Measurements from ENCODE around the gene NFATC2.

The NFATC2 gene

GRCh38 chr20:51388756-51389542 is 153.6 kb downstream of the NFATC2 start:
- TF ChIP-seq BHLHE40 (IDR thresholded peaks at IDR 0.05; ENCODE audit: borderline replicate concordance) (no peak), HDGF (IDR thresholded peaks at IDR 0.05; ENCODE audit: borderline replicate concordance) (no peak), LEF1 (IDR thresholded peaks at IDR 0.05; ENCODE audit: borderline replicate concordance) (no peak), SP1 (IDR thresholded peaks at IDR 0.05) (no peak), L3MBTL2 (conservative IDR thresholded peaks at IDR 0.05) (no peak), TARDBP (IDR thresholded peaks at IDR 0.05) (no peak), FOXM1 (IDR thresholded peaks at IDR 0.05; ENCODE audit: borderline replicate concordance) (no peak), ELF4 (IDR thresholded peaks at IDR 0.05) (no peak), FOXK2 (IDR thresholded peaks at IDR 0.05) (no peak), FOXA1 (IDR thresholded peaks at IDR 0.05) (no peak), PKNOX1 (IDR thresholded peaks at IDR 0.05) (no peak), CTBP1 (IDR thresholded peaks at IDR 0.05; ENCODE audit: borderline replicate concordance) (no peak), NFRKB (IDR thresholded peaks at IDR 0.05) (no peak), ZNF384 (IDR thresholded peaks at IDR 0.05) (no peak), SUZ12 (IDR thresholded peaks at IDR 0.05) (no peak), ARNT (IDR thresholded peaks at IDR 0.05) (no peak)
- ChIA-PET CTCF (interaction anchor here (1.1 to 1.2 kb wide), 2 partner anchors 17 to 206 kb away, joined by 3 to 5 read pairs; no protein-coding TSS in a partner anchor), POLR2A (no interaction called here)
- DNase-seq (ENCODE audit: extremely low spot score) = no peak

DNA sequence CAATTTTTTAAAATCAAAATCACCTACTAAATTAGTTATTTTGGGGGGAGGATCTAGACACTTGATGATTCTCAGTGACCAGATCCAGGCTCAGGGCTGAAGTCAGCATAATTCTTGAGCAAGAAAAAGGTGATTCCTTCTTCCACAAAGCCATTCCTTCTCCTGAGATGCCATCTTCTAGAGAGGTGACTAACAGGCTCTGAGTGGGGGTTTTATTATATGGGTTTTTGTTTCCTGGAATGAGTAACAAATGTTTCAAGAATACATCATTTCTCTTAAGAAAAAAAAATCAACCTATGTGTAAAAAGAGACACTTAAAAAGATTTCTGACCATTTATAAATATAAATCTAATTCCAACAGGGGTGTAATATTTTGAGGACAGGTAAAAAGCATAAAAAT is 154.3 kb downstream of the NFATC2 start:
- CTCF ChIA-PET = interaction anchor here (1.2 kb wide), 1 partner anchor 207 kb away, joined by 5 read pairs; no protein-coding TSS in a partner anchor
- no peak for DNase-seq (ENCODE audit: extremely low spot score)
- no peak for TF ChIP-seq LEF1 (IDR thresholded peaks at IDR 0.05; ENCODE audit: borderline replicate concordance)
- TF ChIP-seq BHLHE40 (IDR thresholded peaks at IDR 0.05; ENCODE audit: borderline replicate concordance) = no peak
- TF ChIP-seq FOXA1 (IDR thresholded peaks at IDR 0.05) = no peak
- TF ChIP-seq PKNOX1 (IDR thresholded peaks at IDR 0.05) = no peak
- TF ChIP-seq FOXK2 (IDR thresholded peaks at IDR 0.05) = no peak
- TF ChIP-seq SUZ12 (IDR thresholded peaks at IDR 0.05) = no peak
- POLR2A ChIA-PET = no interaction called here

- POLR2A ChIA-PET = no interaction called here
- TF ChIP-seq HDGF (IDR thresholded peaks at IDR 0.05; ENCODE audit: borderline replicate concordance) (no peak), NFRKB (IDR thresholded peaks at IDR 0.05) (no peak), FOXK2 (IDR thresholded peaks at IDR 0.05) (no peak), PKNOX1 (IDR thresholded peaks at IDR 0.05) (no peak), LEF1 (IDR thresholded peaks at IDR 0.05; ENCODE audit: borderline replicate concordance) (no peak), ELF4 (IDR thresholded peaks at IDR 0.05) (no peak), TARDBP (IDR thresholded peaks at IDR 0.05) (no peak), SUZ12 (IDR thresholded peaks at IDR 0.05) (no peak), FOXM1 (IDR thresholded peaks at IDR 0.05; ENCODE audit: borderline replicate concordance) (no peak), ARNT (IDR thresholded peaks at IDR 0.05) (no peak), BHLHE40 (IDR thresholded peaks at IDR 0.05; ENCODE audit: borderline replicate concordance) (no peak), FOXA1 (IDR thresholded peaks at IDR 0.05) (no peak), ZNF384 (IDR thresholded peaks at IDR 0.05) (no peak), L3MBTL2 (conservative IDR thresholded peaks at IDR 0.05) (no peak), CTBP1 (IDR thresholded peaks at IDR 0.05; ENCODE audit: borderline replicate concordance) (no peak), SP1 (IDR thresholded peaks at IDR 0.05) (no peak)
- DNase-seq (ENCODE audit: extremely low spot score) = no peak
- CTCF ChIA-PET = no interaction called here
Observed at GRCh38 chr20:51387125-51387875, 155.2 kb downstream of the NFATC2 start.

- no peak for TF ChIP-seq SUZ12 (IDR thresholded peaks at IDR 0.05)
- no peak for DNase-seq (ENCODE audit: extremely low spot score)
- ChIA-PET CTCF (interaction anchor here (0.6 to 1.6 kb wide), 3 partner anchors 8 to 209 kb away, joined by 3 to 4 read pairs (median 3); no protein-coding TSS in a partner anchor), POLR2A (no interaction called here)
Observed at GRCh38 chr20:51386586-51386985, 155.9 kb downstream of the NFATC2 start.

DNA sequence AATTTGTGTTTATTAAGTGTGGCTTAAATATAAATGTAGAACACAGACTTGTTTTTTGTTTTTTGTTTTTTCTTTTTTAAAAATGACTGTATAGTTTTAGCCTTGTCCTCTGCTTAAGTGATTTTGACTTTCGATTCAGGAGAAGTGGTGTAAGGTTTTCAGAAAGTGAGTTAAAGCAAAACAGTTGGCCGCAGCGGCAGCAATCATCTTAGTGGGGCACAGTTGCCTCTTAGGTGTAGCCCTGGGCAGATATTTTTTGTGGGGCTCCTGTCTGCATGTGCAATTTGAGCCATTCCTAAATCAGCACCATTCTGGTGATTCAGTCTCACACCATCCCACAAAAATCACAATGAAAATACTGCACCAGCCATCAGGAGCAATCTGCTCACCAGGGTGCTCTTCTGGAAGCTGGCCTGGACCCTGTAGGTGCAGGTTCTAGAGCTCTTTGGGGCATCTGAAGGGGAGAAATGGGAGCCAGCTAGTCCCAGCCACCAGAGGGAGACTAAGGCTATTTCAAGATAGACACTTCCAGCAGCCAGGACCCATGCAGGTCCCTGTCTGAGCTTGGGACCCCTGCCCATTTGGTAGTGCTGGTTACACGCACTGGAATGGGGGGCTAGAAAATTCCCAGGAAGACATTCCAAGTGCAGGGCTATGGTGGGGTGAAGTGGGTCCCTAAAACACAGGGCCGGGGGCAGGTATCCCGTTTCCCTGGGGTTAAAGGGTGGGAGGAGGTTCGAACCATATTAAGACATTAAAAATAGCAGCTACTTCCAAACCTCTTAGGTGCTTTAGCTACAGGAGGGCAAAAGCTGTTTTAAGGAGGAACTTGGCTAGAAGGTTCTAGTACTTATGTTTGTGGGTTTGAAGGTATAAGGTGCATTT is 156.6 kb downstream of the NFATC2 start:
- peak; percentile 56 for DNase-seq (ENCODE audit: extremely low spot score)
- ChIA-PET POLR2A (no interaction called here), CTCF (interaction anchor here (0.6 to 1.6 kb wide), 7 partner anchors 9 to 210 kb away, joined by 3 to 4 read pairs (median 3); no protein-coding TSS in a partner anchor)
- TF ChIP-seq LEF1 (IDR thresholded peaks at IDR 0.05; ENCODE audit: borderline replicate concordance) (no peak), FOXK2 (IDR thresholded peaks at IDR 0.05) (no peak), L3MBTL2 (conservative IDR thresholded peaks at IDR 0.05) (no peak), SUZ12 (IDR thresholded peaks at IDR 0.05) (no peak), TARDBP (IDR thresholded peaks at IDR 0.05) (no peak), PKNOX1 (IDR thresholded peaks at IDR 0.05) (no peak), BHLHE40 (IDR thresholded peaks at IDR 0.05; ENCODE audit: borderline replicate concordance) (no peak)
